GM19397 (cell line): ENCODE results near the gene PTPN6.

Experiments used
- ATAC-seq: cut with Tn5 transposase; IDR thresholded peaks from one replicate; pipeline ENCODE4 v1.9.1; 2021; ENCODE audit warnings: mild to moderate bottlenecking, moderate library complexity; ENCODE audit not compliant: unreplicated experiment

Gene PTPN6

DNA sequence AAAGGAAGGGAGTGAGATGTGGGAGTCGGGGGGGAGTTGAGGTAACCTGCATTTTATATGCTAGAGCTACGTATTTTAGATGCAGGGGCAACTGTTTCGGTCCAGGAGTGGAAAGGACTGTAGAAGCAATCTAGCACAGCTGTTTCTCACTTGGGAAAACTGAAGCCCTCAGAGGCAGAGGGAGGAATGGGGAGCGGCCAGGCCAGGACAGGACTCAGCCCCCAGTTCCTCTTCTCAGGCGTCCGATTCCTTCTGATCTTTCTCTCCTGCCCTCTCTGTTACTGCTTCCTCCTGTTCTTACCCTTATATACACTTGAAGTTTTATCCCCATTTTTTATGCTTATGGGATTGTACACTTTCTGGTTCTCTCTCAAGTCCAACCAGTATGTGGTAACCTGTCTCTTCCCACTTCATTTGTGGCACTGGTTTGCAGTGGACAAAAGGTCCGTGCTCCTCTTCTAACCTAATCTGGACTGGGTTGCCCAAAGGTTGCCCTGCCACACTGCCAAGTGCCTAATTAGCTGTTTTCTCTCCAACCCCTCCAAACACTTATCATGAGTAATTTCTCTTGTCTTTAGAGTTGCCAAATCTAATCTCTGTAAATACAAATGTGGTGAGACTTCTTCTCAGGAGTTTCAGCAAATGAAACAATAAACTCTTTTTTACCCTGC is 50.9 kb downstream of the PTPN6 start:
- no peak for ATAC-seq

DNA sequence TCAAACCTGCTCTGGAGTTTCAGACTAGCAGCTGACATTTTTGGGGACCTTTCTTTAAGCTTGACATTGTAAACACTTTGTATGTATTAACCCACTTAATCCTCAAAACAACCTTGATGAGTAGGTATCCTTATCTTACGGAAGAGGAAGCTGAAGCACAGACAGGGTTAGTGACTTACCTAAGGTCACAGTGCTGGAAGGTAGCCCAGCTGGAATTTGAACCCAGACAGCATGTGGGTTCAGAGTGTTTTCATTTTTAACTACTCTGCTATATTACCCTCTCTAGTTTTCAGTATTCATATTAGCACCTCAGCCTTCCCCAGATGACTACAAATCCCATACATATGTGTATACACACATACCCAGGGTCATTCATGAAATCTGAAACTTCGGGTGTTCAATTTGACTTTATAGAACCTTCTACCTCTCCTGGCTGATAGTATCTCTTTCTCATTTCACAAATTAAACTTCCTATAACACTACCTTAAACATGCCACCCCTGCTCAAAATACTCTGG is 53.2 kb downstream of the PTPN6 start:
- no peak for ATAC-seq

DNA sequence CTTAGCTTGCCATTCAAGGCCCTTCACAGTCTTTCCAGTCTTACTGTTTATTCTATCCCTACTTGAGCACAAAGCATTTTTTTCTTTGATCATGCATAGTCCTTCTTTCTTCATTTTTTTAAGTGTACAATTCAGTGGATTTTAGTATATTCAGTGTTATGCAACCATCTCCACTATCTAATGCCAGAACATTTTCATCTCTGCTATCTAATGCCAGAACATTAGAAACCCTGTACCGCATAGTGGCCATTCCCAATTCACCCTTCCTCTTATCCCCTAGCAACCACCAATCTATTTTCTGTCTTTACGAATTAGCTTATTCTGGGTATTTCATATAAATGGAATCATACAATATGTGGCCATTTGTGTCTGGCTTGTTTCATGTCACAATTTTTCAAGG is 53.7 kb downstream of the PTPN6 start:
- ATAC-seq, result no peak

DNA sequence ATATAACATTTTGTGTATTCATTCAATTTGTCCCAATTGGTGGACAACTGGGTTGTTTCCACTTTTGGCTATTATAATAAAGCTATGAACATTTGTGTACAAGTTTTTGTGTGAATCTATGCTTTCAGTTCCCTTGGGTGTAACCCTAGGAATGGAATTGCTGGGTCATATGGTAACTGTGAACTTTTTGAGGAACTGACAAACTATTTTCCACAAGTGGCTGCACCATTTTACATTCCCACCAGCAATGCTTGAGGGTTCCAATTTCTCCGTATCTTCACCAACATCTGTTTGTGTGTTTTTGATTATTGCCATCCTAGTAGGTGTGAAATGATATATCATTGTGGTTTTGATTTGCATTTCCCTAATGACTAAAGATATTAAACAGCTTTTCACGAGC is 54.2 kb downstream of the PTPN6 start:
- no peak for ATAC-seq

DNA sequence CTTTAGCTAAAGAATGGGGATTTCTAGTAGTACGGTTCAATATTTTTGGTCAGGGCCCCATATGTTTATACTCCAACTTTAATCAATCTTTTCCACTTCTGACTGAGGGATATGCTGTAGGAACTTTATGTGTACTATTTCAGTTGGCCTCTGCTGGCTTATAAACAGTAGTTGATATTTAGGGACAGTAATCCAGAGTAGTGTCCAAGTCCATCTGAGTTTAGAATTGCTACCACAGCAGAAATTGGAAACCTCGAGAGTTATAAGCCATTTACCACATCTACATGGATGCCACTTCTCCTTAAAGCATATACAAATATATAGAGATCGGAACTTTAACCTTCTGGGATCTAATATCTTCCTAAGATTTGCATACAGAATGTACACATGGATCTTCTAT is 55.5 kb downstream of the PTPN6 start:
- ATAC-seq, result no peak

DNA sequence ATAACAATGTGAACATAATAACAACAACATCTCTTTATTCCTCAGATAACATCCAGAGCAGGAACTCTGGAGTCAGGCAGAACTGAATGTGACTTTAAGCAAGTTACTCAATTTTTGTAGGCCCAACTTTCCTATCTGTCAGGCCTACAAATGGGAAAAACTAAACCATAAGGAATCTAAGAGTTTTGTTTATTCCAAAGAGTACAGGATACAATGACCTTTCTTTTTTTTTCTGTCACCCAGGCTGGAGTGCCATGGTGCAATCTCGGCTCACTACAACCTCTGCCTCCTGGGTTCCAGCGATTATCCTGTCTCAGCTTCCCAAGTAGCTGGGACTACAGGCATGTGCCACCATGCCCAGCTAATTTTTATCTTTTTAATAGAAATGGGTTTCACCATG is 57.7 kb downstream of the PTPN6 start:
- ATAC-seq, result no peak

DNA sequence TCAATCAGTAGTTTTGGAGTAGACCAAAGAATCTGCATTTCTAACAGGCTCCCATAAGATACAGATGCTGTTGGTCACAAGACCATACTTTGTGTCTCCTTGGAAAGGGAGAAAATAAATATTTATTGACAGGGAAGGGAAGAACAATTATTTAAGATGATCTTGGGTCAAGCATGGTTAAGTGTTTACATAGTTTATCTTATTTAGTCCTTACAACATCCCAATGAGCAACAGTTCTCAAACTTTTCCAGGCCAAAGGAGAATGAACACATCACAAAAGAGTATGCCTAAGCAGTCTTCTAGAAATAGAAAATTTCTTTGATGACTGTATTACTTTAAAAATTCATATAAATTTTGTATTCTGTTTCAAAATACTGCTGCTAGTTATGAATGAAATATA is 58.4 kb downstream of the PTPN6 start:
- no peak for ATAC-seq
